Measurements from ENCODE around the gene RAB12. TPM values are rescaled to one million over a fixed set of nuclear protein-coding genes. Genes with fewer than 3 reads are reported as not detected.

The RAB12 gene
- total RNA-seq, 1 experiment from 2014 or later = 51.3 TPM

DNA sequence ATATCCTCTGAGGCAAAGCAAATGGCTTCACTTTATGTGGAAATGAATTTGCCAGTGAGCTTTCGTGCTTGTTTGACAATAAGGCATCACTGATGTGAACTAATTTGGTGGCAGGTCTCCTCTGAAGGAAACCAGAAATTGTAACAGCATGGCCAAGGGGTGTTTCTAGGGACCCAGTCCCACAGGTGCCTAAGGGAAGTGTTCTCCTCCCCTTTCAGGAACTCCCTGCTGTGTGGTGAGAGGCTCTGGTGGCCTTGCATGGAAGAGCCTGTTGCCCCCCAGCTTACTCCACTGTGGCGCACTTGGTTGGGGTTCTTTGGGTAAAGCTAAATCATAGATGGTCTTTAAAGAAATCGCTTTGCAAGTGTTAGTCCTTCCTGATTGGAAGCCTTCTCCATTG lies 20.4 kb downstream of the RAB12 start:
- H4K20me1 ChIP-seq (ENCODE audit: control insufficient read depth, insufficient read depth, insufficient read length) = no peaks in the 10 kb centered on the region
- no peak overlapping the region for H2BK12ac ChIP-seq (ENCODE audit: insufficient read length, low read depth, low read length)
- H3K36me3 Mint-ChIP-seq (ENCODE audit: insufficient read depth in 1 of 3, low read depth in 3 of 3) = peaks cover 46 to 78% (median 53%) of the 10 kb centered on the region in 3 experiments
- H2BK120ac ChIP-seq (ENCODE audit: low read depth, low read length, poor library complexity, severe bottlenecking) = no peak overlapping the region
- H3K4me3 Mint-ChIP-seq = peak overlapping the region in 1 of 2 experiments; percentile 56; a peak in 2 of 5 replicates
- no peak overlapping the region for H2BK20ac ChIP-seq (ENCODE audit: low read depth, low read length, poor library complexity, severe bottlenecking)
- H4K8ac ChIP-seq (replicated peaks; ENCODE audit: insufficient read length, low read depth, low read length) = no peak overlapping the region
- peak overlapping the region; percentile 83 to 91 (median 91); a peak in 6 of 7 replicates for H3K27ac Mint-ChIP-seq
- H2AK5ac ChIP-seq (ENCODE audit: insufficient read length, low read length) = no peak overlapping the region
- H4K5ac ChIP-seq (ENCODE audit: insufficient read length, low read depth, low read length) = no peak overlapping the region
- H2BK5ac ChIP-seq (ENCODE audit: insufficient read length, low read length) = no peak overlapping the region
- H4K91ac ChIP-seq (ENCODE audit: insufficient read length, low read depth, low read length) = no peak overlapping the region
- no peak overlapping the region for H3K23ac ChIP-seq (ENCODE audit: insufficient read length, low read depth, low read length)
- no peak overlapping the region for H2AFZ ChIP-seq (ENCODE audit: low read length)
- H3K4me1 ChIP-seq (ENCODE audit: insufficient read depth, low read length) = peaks cover 14% of the 10 kb centered on the region
- no peaks in the 10 kb centered on the region for H3K9me3 ChIP-seq (ENCODE audit: control insufficient read depth, low read depth, low read length)
- peaks cover 32% of the 10 kb centered on the region; the same call in 1 of the 2 replicates for H3K79me2 ChIP-seq (ENCODE audit: insufficient read depth, low read length)
- H3K9me3 Mint-ChIP-seq = no peaks in the 10 kb centered on the region
- H3K9ac ChIP-seq (ENCODE audit: extremely low read depth, insufficient read length, low read length) = no peak overlapping the region
- no peak overlapping the region for H3K14ac ChIP-seq (ENCODE audit: insufficient read depth, low read length)
- no peak for DNase-seq
- no peak overlapping the region for H3K4ac ChIP-seq (ENCODE audit: low read depth, low read length)
- no peak overlapping the region for H3K18ac ChIP-seq (ENCODE audit: insufficient read length, low read depth, low read length)
- no peaks in the 10 kb centered on the region for H3K79me1 ChIP-seq (ENCODE audit: insufficient read depth, low read depth, low read length, poor library complexity, severe bottlenecking)
- H3K27ac ChIP-seq (ENCODE audit: insufficient read length, low read depth, low read length) = no peak overlapping the region
- H3K23me2 ChIP-seq (ENCODE audit: insufficient read length, low read depth, low read length, poor library complexity, severe bottlenecking) = no peaks in the 10 kb centered on the region
- H3K4me1 Mint-ChIP-seq = peaks cover 56 to 57% of the 10 kb centered on the region in 2 experiments
- no peaks in the 10 kb centered on the region for H3K27me3 ChIP-seq (ENCODE audit: insufficient read depth, low read length)
- no peak overlapping the region for H2BK15ac ChIP-seq (ENCODE audit: low read depth, low read length)
- no peaks in the 10 kb centered on the region for H3K27me3 Mint-ChIP-seq (ENCODE audit: low read depth)
- TF ChIP-seq, protein P1, sequence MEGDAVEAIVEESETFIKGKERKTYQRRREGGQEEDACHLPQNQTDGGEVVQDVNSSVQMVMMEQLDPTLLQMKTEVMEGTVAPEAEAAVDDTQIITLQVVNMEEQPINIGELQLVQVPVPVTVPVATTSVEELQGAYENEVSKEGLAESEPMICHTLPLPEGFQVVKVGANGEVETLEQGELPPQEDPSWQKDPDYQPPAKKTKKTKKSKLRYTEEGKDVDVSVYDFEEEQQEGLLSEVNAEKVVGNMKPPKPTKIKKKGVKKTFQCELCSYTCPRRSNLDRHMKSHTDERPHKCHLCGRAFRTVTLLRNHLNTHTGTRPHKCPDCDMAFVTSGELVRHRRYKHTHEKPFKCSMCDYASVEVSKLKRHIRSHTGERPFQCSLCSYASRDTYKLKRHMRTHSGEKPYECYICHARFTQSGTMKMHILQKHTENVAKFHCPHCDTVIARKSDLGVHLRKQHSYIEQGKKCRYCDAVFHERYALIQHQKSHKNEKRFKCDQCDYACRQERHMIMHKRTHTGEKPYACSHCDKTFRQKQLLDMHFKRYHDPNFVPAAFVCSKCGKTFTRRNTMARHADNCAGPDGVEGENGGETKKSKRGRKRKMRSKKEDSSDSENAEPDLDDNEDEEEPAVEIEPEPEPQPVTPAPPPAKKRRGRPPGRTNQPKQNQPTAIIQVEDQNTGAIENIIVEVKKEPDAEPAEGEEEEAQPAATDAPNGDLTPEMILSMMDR (conservative IDR thresholded peaks at IDR 0.05) = no peak
- WGBS (ENCODE audit: extremely low coverage, insufficient read length, low lambda C conversion rate) = no CpG with 5 or more reads among the region's 3 CpGs
- H3T11ph ChIP-seq (ENCODE audit: low read length) = no peak overlapping the region
- no peak overlapping the region for H3K4me2 ChIP-seq (ENCODE audit: insufficient read depth, insufficient read length, low read length)
- no peak overlapping the region for H3K56ac ChIP-seq (ENCODE audit: insufficient read length, low read depth, low read length)
